Heart right ventricle (tissue), 16 donors: Measurements from ENCODE around the gene RPS6KA2. TPM values are rescaled to one million over a fixed set of nuclear protein-coding genes. Genes with fewer than 3 reads are reported as not detected.

Experiments used
- ATAC-seq, 8 donors: fragments of 200-7000 bp; cut with Tn5 transposase; one replicate each; pipeline ENCODE4 v1.9.1; 2020; ENCODE audit warnings: mild to moderate bottlenecking in 8 of 8, moderate library complexity in 8 of 8, moderate number of reproducible peaks in 1 of 8
- DNase-seq, 2 donors: peaks; one replicate each; pipeline ENCODE4 v3.0.0-alpha.2; 2020
- H3K27ac ChIP-seq, 10 donors: fragments of 200-600 bp; sonication (generic) in 2 of 10; one replicate each; pipeline versions ENCODE4 v1.5.0 to v1.8.0; 2020 to 2022; ENCODE audit warnings: mild to moderate bottlenecking in 3 of 10
- H3K27me3 ChIP-seq, 7 donors: fragments of 200-600 bp; one replicate each; pipeline ENCODE4 v1.8.0; 2021 to 2022; ENCODE audit warnings: mild to moderate bottlenecking in 2 of 7
- H3K36me3 ChIP-seq, 9 donors: fragments of 200-600 bp; sonication (generic) in 1 of 9; one replicate each; pipeline versions ENCODE4 v1.5.0 to v1.8.0; 2020 to 2022; ENCODE audit warnings: mild to moderate bottlenecking in 2 of 9
- H3K4me1 ChIP-seq, 9 donors: fragments of 200-600 bp; sonication (generic) in 1 of 9; one replicate each; pipeline versions ENCODE4 v1.5.0 to v1.8.0; 2020 to 2022; ENCODE audit warnings: mild to moderate bottlenecking in 4 of 9
- H3K4me3 ChIP-seq, 10 donors: fragments of 200-600 bp; sonication (generic) in 2 of 10; one replicate each; pipeline versions ENCODE4 v1.5.0 to v1.8.0; 2020 to 2022; ENCODE audit warnings: mild to moderate bottlenecking in 7 of 10, moderate library complexity in 2 of 10
- H3K9me3 ChIP-seq, 11 donors: fragments of 200-600 bp in 10 of 11; sonication (generic) in 2 of 11; one replicate each; pipeline versions ENCODE4 v1.5.0 to v1.8.0; 2013 to 2022; ENCODE audit warnings: mild to moderate bottlenecking in 2 of 11, control low read depth in 1 of 11, moderate library complexity in 1 of 11
- CTCF ChIP-seq, 9 donors: fragments of 200-600 bp; sonication (generic) in 2 of 9; IDR thresholded peaks; one replicate each; pipeline versions ENCODE4 v1.5.0 to v1.8.0; 2021 to 2022; ENCODE audit warnings: antibody characterized with exemption in 9 of 9, mild to moderate bottlenecking in 5 of 9, moderate library complexity in 1 of 9
- WGBS, 2 donors: extraction: QIAGEN DNeasy Blood & Tissue Kit; methylation state at CpG; one replicate each; pipeline ENCODE4 v1.1.7; 2013; ENCODE audit warnings: inconsistent platforms in 1 of 2; 5-methylcytosine and 5-hydroxymethylcytosine counted together
- intact Hi-C, 10 donors: fragments of 100-400 bp; cut with DNase I; formaldehyde crosslinking; loops; one replicate each; pipeline versions ENCODE4 v1.11.1 to v1.14.2; 2022
- polyA plus RNA-seq, 2 donors: library from polyadenylated mRNA; stranded (reverse); fragments of 200-250 nt; gene quantifications; one replicate each; pipeline ENCODE4 v1.2.3, GENCODE V29; 2013
- total RNA-seq, 10 donors: library from RNA; stranded (reverse); fragmentation: NEBNext Ultra II Directional in 3 of 10; extraction: Animal tissue kit (Norgen Biotek cat#: 25700) in 3 of 10; gene quantifications; one replicate each; pipeline versions ENCODE4 v1.2.1 to v1.2.4, GENCODE V29; 2021 to 2023
- donor health status: Arrhythmogenic right ventricular cardiomyopathy.
- donor health status: ischemic (EF 13 %, LVEDD 7.1; RV severe dilation, severe dysfunction).
- donor health status: healthy with polysubstance abuse.
- donor health status: DM: no; HTN: yes; CAD: no.
- donor health status: DM: no; HTN: no; CAD: no.
- donor health status: ischemic (EF 25% LVEDD 6.9; RV normal size, moderate dysfunction).
- donor health status: ischemic (EF 25% LVEDD 5.7; RV mildly dilated, moderate dysfunction).
- donor health status: healthy.
- donor health status: DM: yes; HTN: yes; CAD: no.
- donor health status: Ischemic cardiomyopathy.
- donor health status: ischemic (EF 35%, LVEDD 5.7; RV mildly dilated, moderate dysfunction).
- donor health status: nonischemic (EF 11% LVEDD 7.7; RV severe dilation, severe dysfunction).
- donor health status: DM: yes; HTN: yes; CAD: no.
- donor health status: PGD.
- donor health status: ischemic (EF 29% LVEDD 5.4; RV normal size, mild dysfunction).
- donor health status: nonischemic (EF 23%, LVEDD 6.1; RV moderate dilation, normal function).

The RPS6KA2 gene
- total and polyA plus RNA-seq, 12 donors, result 20.3 to 91.4 (median 73.7) TPM

GRCh38 chr6:166498228-166498627, 128.8 kb downstream of the RPS6KA2 start:
- H3K36me3 ChIP-seq, result peaks cover 0 to 99% (median 13%) of the 10 kb centered on the region in 9 donors
- no peak overlapping the region for H3K4me3 ChIP-seq

GRCh38 chr6:166497087-166497899, 129.8 kb downstream of the RPS6KA2 start:
- no peak for TF ChIP-seq CTCF (IDR thresholded peaks at IDR 0.05)
- ATAC-seq (peak in 1 of 8 donors; percentile 27), DNase-seq (no peak)
- Histone ChIP-seq H3K27me3 (no peaks in the 10 kb centered on the region), H3K4me1 (peaks cover 0 to 4% (median 0%) of the 10 kb centered on the region in 9 donors), H3K4me3 (no peak overlapping the region), H3K9me3 (no peaks in the 10 kb centered on the region), H3K27ac (no peak overlapping the region), H3K36me3 (peaks cover 0 to 94% (median 15%) of the 10 kb centered on the region in 9 donors)
- intact Hi-C loops, result loop anchor here in 1 of 10 donors (10.0 kb wide), 1 partner anchor 48 kb away; no protein-coding TSS in a partner anchor
- whole genome bisulfite sequencing, 2 donors, result 93 to 95% methylated on average over 32 of the region's 32 CpGs

More at GRCh38 chr6:166498228-166498627, 128.8 kb downstream of the RPS6KA2 start:
- no peaks in the 10 kb centered on the region for H3K27me3 ChIP-seq
- H3K4me1 ChIP-seq, result peaks cover 0 to 10% (median 4%) of the 10 kb centered on the region in 9 donors
- DNase-seq (no peak), ATAC-seq (no peak)
- TF ChIP-seq CTCF (IDR thresholded peaks at IDR 0.05), result no peak
- no peaks in the 10 kb centered on the region for H3K9me3 ChIP-seq
- 88 to 93% methylated on average over 25 of the region's 25 CpGs for WGBS, 2 donors
- intact Hi-C loops, result loop anchor here in 1 of 10 donors (10.0 kb wide), 1 partner anchor 47 kb away; no protein-coding TSS in a partner anchor
- no peak overlapping the region for H3K27ac ChIP-seq

GRCh38 chr6:166496460-166496859, 130.6 kb downstream of the RPS6KA2 start:
- intact Hi-C loops, result loop anchor here in 1 of 10 donors (10.0 kb wide), 1 partner anchor 48 kb away; no protein-coding TSS in a partner anchor
- 98 to 100% methylated on average over 2 of the region's 2 CpGs for WGBS, 2 donors
- TF ChIP-seq CTCF (IDR thresholded peaks at IDR 0.05), result no peak
- Histone ChIP-seq H3K4me1 (peaks cover 0 to 3% (median 0%) of the 10 kb centered on the region in 9 donors), H3K36me3 (peaks cover 0 to 87% (median 15%) of the 10 kb centered on the region in 9 donors), H3K9me3 (no peaks in the 10 kb centered on the region), H3K27ac (no peak overlapping the region), H3K4me3 (no peak overlapping the region), H3K27me3 (no peaks in the 10 kb centered on the region)
- ATAC-seq (no peak), DNase-seq (no peak)

GRCh38 chr6:166495487-166496314, 131.3 kb downstream of the RPS6KA2 start:
- WGBS, 2 donors, result 91 to 93% methylated on average over 20 of the region's 20 CpGs
- ATAC-seq (no peak), DNase-seq (no peak)
- TF ChIP-seq CTCF (IDR thresholded peaks at IDR 0.05), result no peak
- no peak overlapping the region for H3K4me3 ChIP-seq
- intact Hi-C loops, result loop anchor here in 1 of 10 donors (10.0 kb wide), 1 partner anchor 49 kb away; no protein-coding TSS in a partner anchor
- H3K27ac ChIP-seq, result no peak overlapping the region
- peaks cover 0 to 11% (median 6%) of the 10 kb centered on the region in 9 donors for H3K4me1 ChIP-seq
- no peaks in the 10 kb centered on the region for H3K9me3 ChIP-seq
- H3K27me3 ChIP-seq, result no peaks in the 10 kb centered on the region
- H3K36me3 ChIP-seq, result peaks cover 0 to 79% (median 15%) of the 10 kb centered on the region in 9 donors
